Measurements from ENCODE around the gene LCAT.

DNA sequence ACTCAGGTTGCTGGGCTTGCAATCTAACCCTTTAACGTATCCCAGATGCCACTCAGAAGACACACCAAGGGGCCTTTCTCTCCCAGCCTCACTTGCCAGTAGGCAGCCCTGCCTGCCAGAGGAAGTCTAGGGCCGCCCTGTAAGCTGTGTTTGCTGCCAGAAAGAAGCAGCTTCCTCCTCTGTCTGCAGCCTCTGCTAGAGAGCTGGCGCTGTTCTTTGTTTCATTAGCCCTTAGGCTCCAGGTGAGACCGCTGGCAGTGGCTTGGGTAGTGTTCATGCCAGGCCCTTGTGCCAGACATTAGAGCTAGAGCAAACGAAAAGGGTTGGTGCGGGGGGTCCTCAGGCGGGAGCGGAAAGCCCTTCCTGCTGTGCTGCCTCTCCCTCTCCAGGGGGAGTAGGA, 21.2 kb downstream of the LCAT start:
- TF ChIP-seq, protein P1, sequence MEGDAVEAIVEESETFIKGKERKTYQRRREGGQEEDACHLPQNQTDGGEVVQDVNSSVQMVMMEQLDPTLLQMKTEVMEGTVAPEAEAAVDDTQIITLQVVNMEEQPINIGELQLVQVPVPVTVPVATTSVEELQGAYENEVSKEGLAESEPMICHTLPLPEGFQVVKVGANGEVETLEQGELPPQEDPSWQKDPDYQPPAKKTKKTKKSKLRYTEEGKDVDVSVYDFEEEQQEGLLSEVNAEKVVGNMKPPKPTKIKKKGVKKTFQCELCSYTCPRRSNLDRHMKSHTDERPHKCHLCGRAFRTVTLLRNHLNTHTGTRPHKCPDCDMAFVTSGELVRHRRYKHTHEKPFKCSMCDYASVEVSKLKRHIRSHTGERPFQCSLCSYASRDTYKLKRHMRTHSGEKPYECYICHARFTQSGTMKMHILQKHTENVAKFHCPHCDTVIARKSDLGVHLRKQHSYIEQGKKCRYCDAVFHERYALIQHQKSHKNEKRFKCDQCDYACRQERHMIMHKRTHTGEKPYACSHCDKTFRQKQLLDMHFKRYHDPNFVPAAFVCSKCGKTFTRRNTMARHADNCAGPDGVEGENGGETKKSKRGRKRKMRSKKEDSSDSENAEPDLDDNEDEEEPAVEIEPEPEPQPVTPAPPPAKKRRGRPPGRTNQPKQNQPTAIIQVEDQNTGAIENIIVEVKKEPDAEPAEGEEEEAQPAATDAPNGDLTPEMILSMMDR (IDR thresholded peaks at IDR 0.05; ENCODE audit: low read depth, low read length) = no peak
- TF ChIP-seq EZH2phosphoT487 (IDR thresholded peaks at IDR 0.05; ENCODE audit: low read depth) = no peak
